Inferior parietal cortex (tissue), 1 donor: ENCODE results near the gene CCK.
"Not testable (repeated sequence)": the region's sequence is repeated elsewhere in the genome, so short reads cannot be mapped to it uniquely, and the experiment has no call there.

ENCODE experiments used
- DNase-seq: peaks from one replicate; pipeline ENCODE4 v3.0.0-alpha.2; 2016; ENCODE audit errors: extremely low spot score

Gene CCK

GRCh38 chr3:42266085-42266484 lies at the start of gene CCK:
Gene CCK (minus strand): TSS chr3:42266185. CDS start chr3:42263630, 2,555 bp downstream.
- DNase-seq = no peak

- DNase-seq = no peak
These were observed 48.4 kb upstream of the CCK start for GRCh38 chr3:42314411-42314810.

- no peak for DNase-seq
These were observed 42.7 kb upstream of the CCK start for GRCh38 chr3:42308651-42309050.

- no peak for DNase-seq
These were observed 40.5 kb upstream of the CCK start for GRCh38 chr3:42306499-42306898.

GRCh38 chr3:42302924-42303634 lies 37.1 kb upstream of the CCK start:
- no peak for DNase-seq

- no peak for DNase-seq
These were observed 35.6 kb upstream of the CCK start for GRCh38 chr3:42301446-42302175.

- no peak for DNase-seq
These were observed 34.8 kb upstream of the CCK start for GRCh38 chr3:42300778-42301177.

GRCh38 chr3:42300013-42300412 lies 34.0 kb upstream of the CCK start:
- no peak for DNase-seq

GRCh38 chr3:42298259-42298658 lies 32.3 kb upstream of the CCK start:
- no peak for DNase-seq

- DNase-seq = no peak
These were observed 26.0 kb upstream of the CCK start for GRCh38 chr3:42292009-42292408.

GRCh38 chr3:42290966-42291714 lies 25.2 kb upstream of the CCK start:
- DNase-seq = no peak

- DNase-seq = no peak
These were observed 23.0 kb upstream of the CCK start for GRCh38 chr3:42289026-42289425.

GRCh38 chr3:42288385-42288784 lies 22.4 kb upstream of the CCK start:
- DNase-seq = no peak

GRCh38 chr3:42287423-42287822 lies 21.4 kb upstream of the CCK start:
- not testable (repeated sequence) for DNase-seq

- peak; percentile 57 for DNase-seq
These were observed 11.7 kb upstream of the CCK start for GRCh38 chr3:42277676-42278075.

GRCh38 chr3:42276141-42277132 lies 10.5 kb upstream of the CCK start:
- DNase-seq = no peak

GRCh38 chr3:42275217-42275616 lies 9.2 kb upstream of the CCK start:
- DNase-seq = no peak

- no peak for DNase-seq
These were observed 8.3 kb upstream of the CCK start for GRCh38 chr3:42274266-42274665.

GRCh38 chr3:42273361-42273760 lies 7.4 kb upstream of the CCK start:
- DNase-seq = no peak

GRCh38 chr3:42271786-42272185 lies 5.8 kb upstream of the CCK start:
- no peak for DNase-seq

GRCh38 chr3:42270561-42270960 lies 4.6 kb upstream of the CCK start:
- no peak for DNase-seq
